Measurements from ENCODE around the gene TFB1M. TPM values are rescaled to one million over a fixed set of nuclear protein-coding genes. Genes with fewer than 3 reads are reported as not detected.

TFB1M gene
- total and polyA plus RNA-seq, 2 donors (not counting 3 experiments of a cell fraction or from before 2014, with no cell fraction given): 12.9 to 35.5 TPM

DNA sequence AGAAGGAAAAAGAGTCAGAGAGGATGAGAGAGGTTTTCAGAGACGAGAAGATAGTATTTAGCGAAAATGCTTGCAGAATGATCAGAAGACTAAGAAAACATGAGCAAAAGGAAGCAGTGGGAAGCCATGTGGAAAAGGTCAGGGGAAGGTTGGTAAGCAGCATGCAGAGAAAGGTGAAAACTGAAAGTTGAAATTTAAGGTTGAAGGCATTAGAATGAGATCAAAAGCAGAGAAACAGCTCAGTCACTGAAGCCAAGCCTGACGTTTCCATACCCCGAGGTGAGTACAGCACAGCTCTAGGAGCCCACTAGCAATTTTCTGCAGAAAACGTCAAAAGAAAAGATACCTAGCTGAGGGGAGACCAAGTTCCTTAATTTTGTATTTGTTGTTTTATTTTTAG lies 19.1 kb upstream of the TFB1M start:
- POLR2A ChIA-PET: no interaction called here
- no peak overlapping the region for H3K4me3 ChIP-seq (replicated peaks in 1 of 3; ENCODE audit: insufficient read depth in 1 of 3, low read depth in 1 of 3, low read length in 3 of 3)
- CTCF ChIA-PET: interaction anchor here (0.7 to 1.4 kb wide), 2 partner anchors 17 to 196 kb away, joined by 3 read pairs; no protein-coding TSS in a partner anchor
- H3K9me1 ChIP-seq (replicated peaks; ENCODE audit: control insufficient read depth, extremely low read depth, insufficient read depth, low read length): no peaks in the 10 kb centered on the region
- intact Hi-C loops (cut with micrococcal nuclease): no loop called here
- dilution Hi-C loops (cut with MboI; ENCODE audit: extremely low pct_ligation_motif_present, low sequenced_read_pairs): no loop called here
- H3K27ac ChIP-seq (ENCODE audit: insufficient read depth, low read depth, low read length): no peak overlapping the region
- DNase-seq (ENCODE audit: low read depth, low spot score): no peak
- no peaks in the 10 kb centered on the region for H3K36me3 ChIP-seq (ENCODE audit: control insufficient read depth in 2 of 2, extremely low read depth in 1 of 2, insufficient read depth in 2 of 2, low read length in 2 of 2)
- H3K9me3 ChIP-seq (replicated peaks; ENCODE audit: control insufficient read depth, insufficient read depth, low read length): no peaks in the 10 kb centered on the region
- FAIRE-seq: no peak
- no peak for TF ChIP-seq GATA2 (IDR thresholded peaks at IDR 0.05; ENCODE audit: insufficient read depth, insufficient read length, low read depth, low read length)
- TF ChIP-seq, protein P1, sequence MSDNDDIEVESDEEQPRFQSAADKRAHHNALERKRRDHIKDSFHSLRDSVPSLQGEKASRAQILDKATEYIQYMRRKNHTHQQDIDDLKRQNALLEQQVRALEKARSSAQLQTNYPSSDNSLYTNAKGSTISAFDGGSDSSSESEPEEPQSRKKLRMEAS (IDR thresholded peaks at IDR 0.05; ENCODE audit: insufficient read depth, insufficient read length): no peak
- no peak for TF ChIP-seq EZH2 (IDR thresholded peaks at IDR 0.05; ENCODE audit: borderline replicate concordance, low read depth, low read length, severe bottlenecking)
- TF ChIP-seq, protein P2, sequence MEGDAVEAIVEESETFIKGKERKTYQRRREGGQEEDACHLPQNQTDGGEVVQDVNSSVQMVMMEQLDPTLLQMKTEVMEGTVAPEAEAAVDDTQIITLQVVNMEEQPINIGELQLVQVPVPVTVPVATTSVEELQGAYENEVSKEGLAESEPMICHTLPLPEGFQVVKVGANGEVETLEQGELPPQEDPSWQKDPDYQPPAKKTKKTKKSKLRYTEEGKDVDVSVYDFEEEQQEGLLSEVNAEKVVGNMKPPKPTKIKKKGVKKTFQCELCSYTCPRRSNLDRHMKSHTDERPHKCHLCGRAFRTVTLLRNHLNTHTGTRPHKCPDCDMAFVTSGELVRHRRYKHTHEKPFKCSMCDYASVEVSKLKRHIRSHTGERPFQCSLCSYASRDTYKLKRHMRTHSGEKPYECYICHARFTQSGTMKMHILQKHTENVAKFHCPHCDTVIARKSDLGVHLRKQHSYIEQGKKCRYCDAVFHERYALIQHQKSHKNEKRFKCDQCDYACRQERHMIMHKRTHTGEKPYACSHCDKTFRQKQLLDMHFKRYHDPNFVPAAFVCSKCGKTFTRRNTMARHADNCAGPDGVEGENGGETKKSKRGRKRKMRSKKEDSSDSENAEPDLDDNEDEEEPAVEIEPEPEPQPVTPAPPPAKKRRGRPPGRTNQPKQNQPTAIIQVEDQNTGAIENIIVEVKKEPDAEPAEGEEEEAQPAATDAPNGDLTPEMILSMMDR (IDR thresholded peaks at IDR 0.05; ENCODE audit: extremely low read depth in 1 of 2, insufficient read depth in 1 of 2, low read depth in 1 of 2, low read length in 2 of 2): no peak
- no peak for TF ChIP-seq MYC (IDR thresholded peaks at IDR 0.05; ENCODE audit: low read depth, low read length)
- TF ChIP-seq JUN (IDR thresholded peaks at IDR 0.05; ENCODE audit: borderline replicate concordance, insufficient read depth, insufficient read length, low read depth): no peak
- TF ChIP-seq FOS (IDR thresholded peaks at IDR 0.05; ENCODE audit: borderline replicate concordance, insufficient read depth, low read length): no peak
- TF ChIP-seq POLR2A (IDR thresholded peaks at IDR 0.05; ENCODE audit: low read depth, low read length): no peak
- TF ChIP-seq POLR2AphosphoS5 (IDR thresholded peaks at IDR 0.05; ENCODE audit: insufficient read depth, low read depth, low read length): no peak
- no peak overlapping the region for H3K4me2 ChIP-seq (ENCODE audit: insufficient read depth, low read length)
- no peak overlapping the region for H2AFZ ChIP-seq (ENCODE audit: low read depth, low read length)
- BruUV-seq (replicated peaks): no TSS peak
- H4K20me1 ChIP-seq (replicated peaks; ENCODE audit: control insufficient read depth, extremely low read depth, insufficient read depth, low read length): no peaks in the 10 kb centered on the region
- no peaks in the 10 kb centered on the region for H3K79me2 ChIP-seq (ENCODE audit: control insufficient read depth, insufficient read depth, low read length)
- no peak overlapping the region for H3K9ac ChIP-seq (replicated peaks; ENCODE audit: extremely low read depth, insufficient read depth, low read length)
- no peaks in the 10 kb centered on the region for H3K27me3 ChIP-seq (ENCODE audit: control insufficient read depth in 2 of 2, insufficient read depth in 2 of 2, low read length in 2 of 2)
- H3K4me1 ChIP-seq (ENCODE audit: control insufficient read depth, extremely low read depth, insufficient read depth, low read length): peaks cover 3% of the 10 kb centered on the region

Data from endothelial cell of umbilical vein (primary cell).